Right atrium auricular region (tissue), 2 donors: ENCODE measurements around the gene LSR. TPM values are rescaled to one million over a fixed set of nuclear protein-coding genes. Genes with fewer than 3 reads are reported as not detected.
"Not testable (repeated sequence)": the region's sequence is repeated elsewhere in the genome, so short reads cannot be mapped to it uniquely, and the experiment has no call there.

ENCODE experiments used
- DNase-seq: peaks from one replicate; pipeline ENCODE4 v3.0.0-alpha.2; 2019; ENCODE audit warnings: low spot score
- H3K27ac ChIP-seq, 2 donors: fragments of 200-600 bp; sonication (generic); 1 replicate in 1 of 2; 2 replicates in 1 of 2; pipeline ENCODE4 v1.5.1; 2016 to 2019
- H3K27me3 ChIP-seq, 2 donors: fragments of 200-600 bp; sonication (generic); one replicate each; pipeline versions ENCODE4 v1.5.1 to v1.6.0; 2017 to 2019
- H3K36me3 ChIP-seq: fragments of 200-600 bp; sonication (generic); one replicate; pipeline ENCODE4 v1.5.1; 2016
- H3K4me1 ChIP-seq, 2 donors: fragments of 200-600 bp; sonication (generic); one replicate each; pipeline versions ENCODE4 v1.5.1 to v1.6.0; 2017 to 2019
- H3K4me3 ChIP-seq, 2 donors: fragments of 200-600 bp; sonication (generic); 1 replicate in 1 of 2; 2 replicates in 1 of 2; pipeline ENCODE4 v1.5.1; 2017 to 2019; ENCODE audit warnings: mild to moderate bottlenecking in 1 of 2, moderate library complexity in 1 of 2
- H3K9me3 ChIP-seq, 2 donors: fragments of 200-600 bp; sonication (generic); one replicate each; pipeline ENCODE4 v1.5.1; 2019
- CTCF ChIP-seq, 2 donors: fragments of 200-600 bp; sonication (generic); IDR thresholded peaks; one replicate each; pipeline ENCODE4 v1.5.1; 2019; ENCODE audit warnings: antibody characterized with exemption in 2 of 2
- total RNA-seq, 2 donors: library from RNA; depleted of rRNA; stranded (reverse); fragments of >200 nt; gene quantifications; one replicate each; pipeline ENCODE4 v1.1.0, GENCODE V29; 2016

Gene LSR
- total RNA-seq, 2 donors from 2014 or later: 7.6 to 20.1 TPM

- Histone ChIP-seq H3K4me1 (peaks cover 0 to 11% of the 10 kb centered on the region in 2 donors), H3K9me3 (no peaks in the 10 kb centered on the region), H3K27me3 (no peaks in the 10 kb centered on the region), H3K4me3 (no peak within 1 kb of the TSS), H3K27ac (no peak within 1 kb of the TSS), H3K36me3 (no peaks in the 10 kb centered on the region)
- TF ChIP-seq CTCF (IDR thresholded peaks at IDR 0.05): no peak
- peak; percentile 34 for DNase-seq
Measured at GRCh38 chr19:35228177-35228930, 20.4 kb upstream of the LSR start, which contains the start of gene FAM187B. FAM187B (minus strand) TSS chr19:35228739; CDS start chr19:35228680, 59 bp downstream.

GRCh38 chr19:35229601-35230000, 19.2 kb upstream of the LSR start:
- Histone ChIP-seq H3K27ac (no peak overlapping the region), H3K36me3 (no peaks in the 10 kb centered on the region), H3K4me3 (no peak overlapping the region), H3K9me3 (peaks cover 0 to under 1% of the 10 kb centered on the region in 2 donors), H3K27me3 (no peaks in the 10 kb centered on the region), H3K4me1 (peaks cover 0 to 7% of the 10 kb centered on the region in 2 donors)
- no peak for TF ChIP-seq CTCF (IDR thresholded peaks at IDR 0.05)
- peak; percentile 21 for DNase-seq

GRCh38 chr19:35231956-35232645, 16.7 kb upstream of the LSR start:
- H3K9me3 ChIP-seq: peaks cover 0 to 3% of the 10 kb centered on the region in 2 donors
- peak; percentile 38 for DNase-seq
- no peaks in the 10 kb centered on the region for H3K36me3 ChIP-seq
- no peaks in the 10 kb centered on the region for H3K4me1 ChIP-seq
- no peak for TF ChIP-seq CTCF (IDR thresholded peaks at IDR 0.05)
- no peak overlapping the region for H3K4me3 ChIP-seq
- H3K27me3 ChIP-seq: no peaks in the 10 kb centered on the region
- no peak overlapping the region for H3K27ac ChIP-seq

GRCh38 chr19:35232912-35233311, 15.9 kb upstream of the LSR start:
- H3K4me1 ChIP-seq: no peaks in the 10 kb centered on the region
- peak; percentile 4 for DNase-seq
- no peaks in the 10 kb centered on the region for H3K36me3 ChIP-seq
- no peak overlapping the region for H3K27ac ChIP-seq
- H3K9me3 ChIP-seq: peaks cover 0 to 3% of the 10 kb centered on the region in 2 donors
- H3K4me3 ChIP-seq: no peak overlapping the region
- no peaks in the 10 kb centered on the region for H3K27me3 ChIP-seq
- TF ChIP-seq CTCF (IDR thresholded peaks at IDR 0.05): no peak

- no peaks in the 10 kb centered on the region for H3K36me3 ChIP-seq
- H3K27ac ChIP-seq: no peak overlapping the region
- peaks cover 7 to 14% of the 10 kb centered on the region in 2 donors for H3K9me3 ChIP-seq
- DNase-seq: peak; percentile 26
- H3K4me3 ChIP-seq: no peak overlapping the region
- no peaks in the 10 kb centered on the region for H3K27me3 ChIP-seq
- no peak for TF ChIP-seq CTCF (IDR thresholded peaks at IDR 0.05)
- H3K4me1 ChIP-seq: no peaks in the 10 kb centered on the region
Measured at GRCh38 chr19:35236638-35237400, 12.0 kb upstream of the LSR start.

- peaks cover 7 to 14% of the 10 kb centered on the region in 2 donors for H3K9me3 ChIP-seq
- H3K27me3 ChIP-seq, DNase-seq, H3K4me1 ChIP-seq, H3K36me3 ChIP-seq, H3K27ac ChIP-seq, H3K4me3 ChIP-seq: not testable (repeated sequence)
Measured at GRCh38 chr19:35239597-35239996, 9.2 kb upstream of the LSR start.
